CD4-positive, alpha-beta T cell treated with Interleukin-1 beta for 1 hour (primary cell): ENCODE measurements around the gene TXNRD2.

Source experiments
- DNase-seq, 2 donors: peaks; one replicate each; pipeline ENCODE4 v3.0.0-alpha.2; 2020 to 2022

TXNRD2 gene

GRCh38 chr22:19979712-19980493 is 38.3 kb upstream of the TXNRD2 start:
- no peak for DNase-seq

DNA sequence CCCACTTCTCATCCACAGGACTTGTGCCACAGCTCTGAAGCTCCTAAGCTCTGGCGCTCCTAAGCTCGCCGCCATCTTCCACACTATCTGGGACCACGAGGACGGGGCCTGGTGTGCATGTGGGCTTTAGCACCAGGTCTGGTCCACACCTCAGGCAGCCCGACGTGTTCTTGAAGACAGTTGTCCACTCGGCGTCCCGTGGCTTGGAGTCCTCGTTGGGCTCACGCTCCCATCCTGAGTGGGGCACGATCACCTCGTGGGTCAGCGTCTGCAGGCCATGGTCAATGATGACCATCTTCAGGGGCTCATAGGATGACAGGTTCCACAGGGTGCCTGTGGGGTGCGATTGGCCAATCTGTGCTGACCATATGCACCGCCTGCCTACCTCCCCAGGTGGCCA is 37.1 kb upstream of the TXNRD2 start:
- DNase-seq = no peak

GRCh38 chr22:19977296-19978243 is 36.0 kb upstream of the TXNRD2 start:
- no peak for DNase-seq

DNA sequence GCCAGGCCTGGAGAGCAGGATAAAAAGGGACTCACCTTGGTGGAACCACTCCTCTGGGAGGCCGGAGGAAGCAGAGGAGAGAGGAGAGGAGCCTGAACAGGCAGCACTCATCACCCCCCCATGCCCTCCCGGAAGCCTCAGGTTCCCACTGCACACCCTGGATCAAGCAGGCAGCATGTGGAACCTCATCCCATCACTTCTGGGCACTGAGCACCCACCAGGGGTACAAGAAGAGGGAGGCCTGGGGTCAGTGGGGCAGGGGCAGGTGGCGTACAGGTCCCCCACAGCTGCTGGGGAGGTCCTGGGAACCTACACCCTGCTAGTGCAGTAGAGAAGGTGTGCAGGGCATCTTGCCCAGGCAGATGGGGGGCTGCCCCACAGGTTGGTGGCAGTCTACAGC is 35.1 kb upstream of the TXNRD2 start:
- DNase-seq = no peak

DNA sequence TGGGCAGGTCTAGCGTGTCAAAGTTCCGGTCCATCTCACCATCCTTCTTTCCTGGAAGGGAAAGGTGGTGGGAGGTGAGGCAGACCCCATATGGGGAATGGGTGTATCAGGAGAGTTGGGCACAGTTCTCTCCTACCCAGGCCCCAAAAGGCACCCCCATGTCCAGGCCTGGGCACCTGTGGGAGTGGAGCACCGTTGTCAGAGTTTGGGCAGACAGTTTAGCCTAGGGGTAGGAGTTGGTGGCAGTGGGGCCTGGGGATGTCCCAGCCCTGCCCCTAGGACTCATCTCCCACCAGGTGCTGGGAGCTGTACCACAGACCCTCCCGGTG is 34.1 kb upstream of the TXNRD2 start:
- no peak for DNase-seq

- DNase-seq = no peak
Observed at GRCh38 chr22:19974935-19975706, 33.5 kb upstream of the TXNRD2 start.

GRCh38 chr22:19974268-19974861 is 32.7 kb upstream of the TXNRD2 start:
- peak; percentile 27 to 46 for DNase-seq

DNA sequence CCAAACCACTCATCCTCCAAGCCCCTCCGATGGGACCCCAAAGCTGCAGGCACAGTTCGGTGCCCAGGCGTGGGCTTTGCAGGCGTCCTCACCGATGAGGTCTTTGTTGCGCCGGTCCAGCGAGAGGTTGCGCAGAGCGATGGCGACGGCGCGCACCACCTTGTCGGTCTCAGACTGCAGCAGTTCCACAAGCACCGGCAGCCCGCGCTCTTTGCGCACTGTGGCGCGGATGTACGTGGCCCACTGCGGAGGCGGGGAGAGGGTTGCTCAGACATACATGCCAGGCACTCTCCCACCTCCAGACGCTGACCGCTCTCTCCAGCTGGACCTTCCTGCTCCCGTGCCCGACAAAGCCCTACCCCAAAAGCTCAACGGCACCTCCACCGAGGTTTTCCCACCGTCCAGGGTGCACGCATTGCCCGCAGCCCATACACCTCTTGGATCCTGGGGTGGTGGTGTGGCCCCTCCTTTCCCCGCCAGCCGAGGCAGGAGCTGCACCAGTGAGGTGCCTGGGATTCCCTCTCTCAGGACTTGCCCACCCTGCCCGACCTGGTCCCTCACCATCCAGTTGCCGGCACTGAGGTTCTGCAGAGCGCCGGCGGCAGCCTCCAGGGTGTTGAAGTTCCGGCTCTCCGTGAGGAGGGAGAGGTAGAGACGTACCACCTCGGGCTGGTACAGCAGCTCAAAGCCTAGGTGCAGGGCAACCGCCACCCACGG is 32.1 kb upstream of the TXNRD2 start:
- DNase-seq = no peak

- no peak for DNase-seq
Observed at GRCh38 chr22:19972652-19973550, 31.3 kb upstream of the TXNRD2 start.

GRCh38 chr22:19972251-19972650 is 30.6 kb upstream of the TXNRD2 start:
- DNase-seq = no peak

DNA sequence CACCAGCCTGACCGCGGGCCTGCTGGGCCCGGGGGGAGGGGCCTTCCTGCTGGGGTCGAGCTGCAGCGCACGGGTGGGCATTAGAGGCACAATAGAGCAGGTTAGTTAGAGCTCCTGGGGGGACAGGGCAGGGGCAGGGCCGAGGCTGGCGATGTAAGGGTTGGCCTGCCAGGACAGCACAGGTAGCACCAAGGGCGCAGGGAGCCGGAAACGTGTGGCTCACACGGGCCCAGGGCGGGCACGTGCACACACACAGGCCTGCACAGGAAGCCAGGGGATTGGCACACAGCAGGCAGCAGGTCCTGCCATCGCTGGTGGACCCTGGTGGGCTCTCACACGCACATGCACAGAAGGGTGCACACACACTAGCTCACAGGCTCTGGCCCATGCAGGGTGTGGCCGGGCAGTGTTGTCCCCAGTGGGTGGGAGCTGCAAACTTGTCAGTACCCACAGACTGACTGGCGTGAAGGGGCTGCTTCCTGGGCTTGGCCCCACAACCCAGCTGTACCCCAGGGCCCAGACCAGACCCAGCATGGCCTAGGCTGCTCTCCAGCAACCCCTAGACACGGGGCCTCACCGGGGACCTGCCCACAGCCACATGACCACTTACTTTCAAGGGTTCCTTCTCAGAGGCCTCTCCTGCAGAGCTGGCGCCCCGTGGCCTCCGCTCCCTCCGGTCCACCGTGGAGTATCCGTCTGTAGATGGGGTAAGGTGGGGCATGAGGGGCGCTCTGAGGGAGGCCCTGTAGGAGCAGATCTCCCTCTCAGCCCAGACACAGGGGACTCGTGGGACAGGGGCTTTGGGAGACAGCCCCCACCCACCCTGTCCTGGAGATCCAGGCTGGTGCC is 29.9 kb upstream of the TXNRD2 start:
- DNase-seq = no peak

- peak; percentile 74 to 80 for DNase-seq
Observed at GRCh38 chr22:19970479-19971275, 29.1 kb upstream of the TXNRD2 start.

DNA sequence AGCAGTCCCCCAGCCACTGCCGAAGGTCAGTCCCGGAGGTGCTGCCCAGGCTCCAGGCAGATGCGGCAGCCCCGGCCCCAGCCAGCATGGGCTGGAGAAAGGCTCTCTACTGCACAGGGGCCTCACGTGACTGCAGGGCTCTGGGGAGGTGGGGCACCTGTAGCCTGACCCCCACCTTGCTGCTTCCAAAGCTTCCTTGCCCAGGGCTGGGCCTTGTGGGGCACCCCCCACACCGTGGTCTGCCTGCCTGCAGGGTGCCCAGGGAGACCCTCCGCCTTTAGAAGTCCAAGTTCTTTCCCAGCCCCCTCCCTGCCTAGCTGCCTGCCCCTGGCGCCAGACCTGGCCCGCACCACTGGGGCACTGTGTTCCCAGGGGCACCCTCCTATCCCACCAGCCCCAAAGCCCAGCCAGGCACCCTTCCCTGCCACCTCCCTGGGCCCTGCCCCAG is 28.4 kb upstream of the TXNRD2 start:
- DNase-seq = no peak

- no peak for DNase-seq
Observed at GRCh38 chr22:19969141-19969928, 27.7 kb upstream of the TXNRD2 start.

DNA sequence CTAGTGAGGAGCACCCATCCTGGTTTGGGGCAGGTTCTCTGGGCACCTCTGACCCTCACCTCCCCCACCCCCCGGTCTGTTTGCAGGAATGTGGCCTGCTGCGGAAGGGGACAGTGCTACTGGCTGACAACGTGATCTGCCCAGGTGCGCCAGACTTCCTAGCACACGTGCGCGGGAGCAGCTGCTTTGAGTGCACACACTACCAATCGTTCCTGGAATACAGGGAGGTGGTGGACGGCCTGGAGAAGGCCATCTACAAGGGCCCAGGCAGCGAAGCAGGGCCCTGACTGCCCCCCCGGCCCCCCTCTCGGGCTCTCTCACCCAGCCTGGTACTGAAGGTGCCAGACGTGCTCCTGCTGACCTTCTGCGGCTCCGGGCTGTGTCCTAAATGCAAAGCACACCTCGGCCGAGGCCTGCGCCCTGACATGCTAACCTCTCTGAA is 26.9 kb upstream of the TXNRD2 start:
- DNase-seq = no peak

GRCh38 chr22:19967850-19968449 is 26.3 kb upstream of the TXNRD2 start:
- no peak for DNase-seq

GRCh38 chr22:19966908-19967750 is 25.5 kb upstream of the TXNRD2 start:
- no peak for DNase-seq
